ENCODE measurements around the gene IRAK4.

DNA sequence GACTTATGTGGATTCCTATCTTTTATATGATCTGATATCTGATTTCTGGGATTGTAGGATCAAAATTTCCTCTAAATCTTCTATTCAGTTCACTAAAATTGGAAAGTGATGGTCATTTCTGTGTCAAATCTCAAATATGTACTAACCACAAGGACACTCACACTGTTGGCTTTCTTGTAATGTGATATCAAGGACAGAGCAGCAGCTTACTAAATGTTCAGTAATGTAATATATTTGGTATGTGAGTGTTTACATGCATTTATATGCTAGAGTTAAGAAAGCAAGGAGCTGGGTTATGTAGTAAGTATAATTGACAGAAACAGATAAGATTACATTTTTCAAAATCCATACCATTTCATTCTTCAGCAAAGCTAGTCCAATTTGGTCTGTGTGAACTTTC, 16.6 kb upstream of the IRAK4 start:
- TF ChIP-seq, protein P1, sequence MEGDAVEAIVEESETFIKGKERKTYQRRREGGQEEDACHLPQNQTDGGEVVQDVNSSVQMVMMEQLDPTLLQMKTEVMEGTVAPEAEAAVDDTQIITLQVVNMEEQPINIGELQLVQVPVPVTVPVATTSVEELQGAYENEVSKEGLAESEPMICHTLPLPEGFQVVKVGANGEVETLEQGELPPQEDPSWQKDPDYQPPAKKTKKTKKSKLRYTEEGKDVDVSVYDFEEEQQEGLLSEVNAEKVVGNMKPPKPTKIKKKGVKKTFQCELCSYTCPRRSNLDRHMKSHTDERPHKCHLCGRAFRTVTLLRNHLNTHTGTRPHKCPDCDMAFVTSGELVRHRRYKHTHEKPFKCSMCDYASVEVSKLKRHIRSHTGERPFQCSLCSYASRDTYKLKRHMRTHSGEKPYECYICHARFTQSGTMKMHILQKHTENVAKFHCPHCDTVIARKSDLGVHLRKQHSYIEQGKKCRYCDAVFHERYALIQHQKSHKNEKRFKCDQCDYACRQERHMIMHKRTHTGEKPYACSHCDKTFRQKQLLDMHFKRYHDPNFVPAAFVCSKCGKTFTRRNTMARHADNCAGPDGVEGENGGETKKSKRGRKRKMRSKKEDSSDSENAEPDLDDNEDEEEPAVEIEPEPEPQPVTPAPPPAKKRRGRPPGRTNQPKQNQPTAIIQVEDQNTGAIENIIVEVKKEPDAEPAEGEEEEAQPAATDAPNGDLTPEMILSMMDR (conservative IDR thresholded peaks at IDR 0.05; ENCODE audit: low read length), result no peak
- TF ChIP-seq EZH2phosphoT487 (IDR thresholded peaks at IDR 0.05; ENCODE audit: borderline replicate concordance, low read depth, low read length), result no peak

Measured in OCI-LY7 (cell line).